ENCODE measurements around the gene WNK4. TPM values are rescaled to one million over a fixed set of nuclear protein-coding genes. Genes with fewer than 3 reads are reported as not detected.

WNK4 gene
- total and polyA plus RNA-seq, 4 experiments from 2014 or later: 0.14 to 0.41 TPM; not detected in 2

DNA sequence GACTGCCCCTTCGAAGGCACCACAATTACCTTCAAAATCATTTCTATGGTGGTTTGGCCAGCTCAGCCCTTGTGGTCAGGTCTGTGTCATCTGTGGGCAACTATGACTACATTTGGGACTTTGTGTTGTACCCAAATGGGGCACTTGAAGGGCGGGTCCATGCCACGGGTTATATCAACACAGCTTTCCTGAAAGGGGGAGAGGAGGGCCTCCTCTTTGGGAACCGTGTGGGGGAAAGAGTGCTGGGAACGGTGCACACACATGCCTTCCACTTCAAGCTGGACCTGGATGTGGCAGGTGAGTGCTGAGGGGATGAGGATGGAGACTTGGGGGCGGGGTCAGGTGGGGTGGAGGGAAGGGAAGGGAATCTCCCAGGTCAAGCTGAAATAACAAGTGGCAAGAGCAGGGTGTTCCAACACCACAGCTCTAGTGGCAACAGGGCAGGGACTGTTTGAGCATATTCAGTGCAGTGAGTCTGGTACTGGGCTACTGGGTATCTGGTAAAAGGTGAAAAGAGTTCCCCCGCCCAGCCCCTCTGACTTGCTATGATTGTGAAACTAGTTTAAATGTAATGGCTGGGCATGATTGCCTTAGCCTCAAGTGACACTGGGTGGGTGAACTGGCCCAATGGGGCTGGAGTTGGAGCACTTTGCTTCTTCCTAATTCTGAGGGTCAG lies 65.6 kb downstream of the WNK4 start:
- ChIA-PET POLR2A (ENCODE audit: partially characterized antibody) (interaction anchor here (1.2 to 1.3 kb wide), 3 partner anchors 9 to 22 kb away, joined by 3 to 4 read pairs (median 3); partner anchors contain the start of gene BECN1), CTCF (ENCODE audit: partially characterized antibody) (no interaction called here)
- DNase-seq: no peak
- no peaks in the 10 kb centered on the region for H3K4me1 ChIP-seq (ENCODE audit: insufficient read depth, low read length)
- peak overlapping the region in 3 of 7 donors; percentile 36 to 60 (median 52) for H3K27ac Mint-ChIP-seq
- H3K9me3 ChIP-seq (ENCODE audit: control insufficient read depth in 1 of 2, low read length in 2 of 2): no peaks in the 10 kb centered on the region
- peaks cover 0 to 8% (median 4%) of the 10 kb centered on the region in 4 donors for H3K4me1 Mint-ChIP-seq
- peaks cover 34% of the 10 kb centered on the region for H3K36me3 ChIP-seq (ENCODE audit: insufficient read depth, low read length)
- H3K27me3 Mint-ChIP-seq: no peaks in the 10 kb centered on the region
- no peak overlapping the region for H3K4me3 Mint-ChIP-seq
- H3K27me3 ChIP-seq (ENCODE audit: insufficient read depth, low read length): no peaks in the 10 kb centered on the region
- no peak overlapping the region for H3K4me3 ChIP-seq (ENCODE audit: low read length in 2 of 2)
- intact Hi-C loops (cut with micrococcal nuclease): no loop called here
- H3K27ac ChIP-seq (ENCODE audit: low read depth, low read length): no peak overlapping the region
- peaks cover 32 to 50% of the 10 kb centered on the region in 2 donors for H3K36me3 Mint-ChIP-seq
- H3K9me3 Mint-ChIP-seq: no peaks in the 10 kb centered on the region

Small RNA genes within 50 kb of the gene (microRNA-seq; reads per million reads assigned to microRNA genes)
- not detected for gene MIR6781 (ENCODE audit: borderline microRNAs expressed, borderline number of aligned reads, borderline replicate concordance)

Other genes starting within 250 kb of the WNK4 start
- gene NAGLU, start 244.4 kb upstream of the WNK4 start, total RNA-seq: 10 to 100 TPM; 20.6 to 22.8 TPM
- 10 to 100 TPM in 1 of 2 donors, 1 to 10 TPM in 1; 8.5 to 15.5 TPM for gene NAGLU, start 244.4 kb upstream of the WNK4 start, polyA plus RNA-seq
- 1 to 10 TPM; 1.2 TPM for gene HSD17B1, start 227.7 kb upstream of the WNK4 start, total RNA-seq
- under 1 TPM; 0.07 to 0.88 TPM for gene HSD17B1, start 227.7 kb upstream of the WNK4 start, polyA plus RNA-seq
- 10 to 100 TPM; 65.2 to 71.1 TPM for gene COASY, start 218.5 kb upstream of the WNK4 start, total RNA-seq
- gene COASY, start 218.5 kb upstream of the WNK4 start, polyA plus RNA-seq: 10 to 100 TPM; 44.6 to 66.0 TPM
- 10 to 100 TPM; 73.3 to 73.7 TPM for gene MLX, start 213.5 kb upstream of the WNK4 start, total RNA-seq
- gene MLX, start 213.5 kb upstream of the WNK4 start, polyA plus RNA-seq: 10 to 100 TPM; 38.1 to 53.6 TPM
- 1 to 10 TPM; 3.4 to 4.5 TPM for gene PSMC3IP, start 202.9 kb upstream of the WNK4 start, total RNA-seq
- 1 to 10 TPM in 1 of 2 donors, under 1 TPM in 1; 0.93 to 1.9 TPM for gene PSMC3IP, start 202.9 kb upstream of the WNK4 start, polyA plus RNA-seq
- gene RETREG3, start 171.2 kb upstream of the WNK4 start, total RNA-seq: 100 to 1,000 TPM; 128 to 134 TPM
- gene RETREG3, start 171.2 kb upstream of the WNK4 start, polyA plus RNA-seq: 100 to 1,000 TPM; 106 to 123 TPM
- gene TUBG1, start 170.9 kb upstream of the WNK4 start, total RNA-seq: 10 to 100 TPM; 13.6 to 16.5 TPM
- gene TUBG1, start 170.9 kb upstream of the WNK4 start, polyA plus RNA-seq: 10 to 100 TPM in 1 of 2 donors, 1 to 10 TPM in 1; 6.4 to 12.8 TPM
- 10 to 100 TPM; 18.1 to 19.1 TPM for gene TUBG2, start 121.3 kb upstream of the WNK4 start, total RNA-seq
- 1 to 10 TPM; 3.0 to 5.0 TPM for gene TUBG2, start 121.3 kb upstream of the WNK4 start, polyA plus RNA-seq
- under 1 TPM; 0.15 to 0.22 TPM for gene PLEKHH3, start 103.6 kb upstream of the WNK4 start, total RNA-seq
- under 1 TPM; 0.16 to 0.32 TPM for gene PLEKHH3, start 103.6 kb upstream of the WNK4 start, polyA plus RNA-seq
- under 1 TPM; 0.53 to 0.81 TPM for gene CCR10, start 98.8 kb upstream of the WNK4 start, total RNA-seq
- 10 to 100 TPM in 1 of 2 donors, 1 to 10 TPM in 1; 9.1 to 10.7 TPM for gene CCR10, start 98.8 kb upstream of the WNK4 start, polyA plus RNA-seq
- 1 to 10 TPM; 2.5 to 3.0 TPM for gene CNTNAP1, start 98.1 kb upstream of the WNK4 start, total RNA-seq
- 1 to 10 TPM in 1 of 2 donors, not detected in 1; 1.2 TPM for gene CNTNAP1, start 98.1 kb upstream of the WNK4 start, polyA plus RNA-seq
- gene EZH1, start 35.6 kb upstream of the WNK4 start, total RNA-seq: 100 to 1,000 TPM; 184 to 192 TPM
- 10 to 100 TPM; 20.1 to 38.6 TPM for gene EZH1, start 35.6 kb upstream of the WNK4 start, polyA plus RNA-seq
- gene RAMP2, start 19.4 kb upstream of the WNK4 start, total RNA-seq: not detected
- gene RAMP2, start 19.4 kb upstream of the WNK4 start, polyA plus RNA-seq: not detected
- 10 to 100 TPM; 39.3 to 43.6 TPM for gene VPS25, start 7.2 kb upstream of the WNK4 start, total RNA-seq
- 10 to 100 TPM; 39.8 to 63.3 TPM for gene VPS25, start 7.2 kb upstream of the WNK4 start, polyA plus RNA-seq
- 10 to 100 TPM; 27.7 to 30.1 TPM for gene COA3, start 18.1 kb downstream of the WNK4 start, total RNA-seq
- 100 to 1,000 TPM; 110 to 153 TPM for gene COA3, start 18.1 kb downstream of the WNK4 start, polyA plus RNA-seq
- not detected for gene CNTD1, start 18.3 kb downstream of the WNK4 start, total RNA-seq
- gene CNTD1, start 18.3 kb downstream of the WNK4 start, polyA plus RNA-seq: under 1 TPM; 0.22 to 0.43 TPM
- 100 to 1,000 TPM; 103 to 104 TPM for gene BECN1, start 43.7 kb downstream of the WNK4 start, total RNA-seq
- 100 to 1,000 TPM; 135 to 190 TPM for gene BECN1, start 43.7 kb downstream of the WNK4 start, polyA plus RNA-seq
- gene PSME3, start 52.8 kb downstream of the WNK4 start, total RNA-seq: 10 to 100 TPM; 65.1 to 69.9 TPM
- gene PSME3, start 52.8 kb downstream of the WNK4 start, polyA plus RNA-seq: 100 to 1,000 TPM; 125 to 171 TPM
- 1 to 10 TPM; 2.7 TPM for gene AOC2, start 64.0 kb downstream of the WNK4 start, total RNA-seq
- gene AOC2, start 64.0 kb downstream of the WNK4 start, polyA plus RNA-seq: under 1 TPM in 1 of 2 donors, not detected in 1; 0.17 TPM
- 1 to 10 TPM in 1 of 2 experiments, under 1 TPM in 1; 0.58 to 1.2 TPM for gene AOC3, start 70.6 kb downstream of the WNK4 start, total RNA-seq
- gene AOC3, start 70.6 kb downstream of the WNK4 start, polyA plus RNA-seq: not detected
- not detected for gene G6PC1, start 120.2 kb downstream of the WNK4 start, total RNA-seq
- not detected for gene G6PC1, start 120.2 kb downstream of the WNK4 start, polyA plus RNA-seq
- gene AARSD1, start 183.8 kb downstream of the WNK4 start, total RNA-seq: 10 to 100 TPM; 53.0 to 55.6 TPM
- gene AARSD1, start 183.8 kb downstream of the WNK4 start, polyA plus RNA-seq: 10 to 100 TPM; 37.7 to 42.6 TPM
- gene PTGES3L, start 199.5 kb downstream of the WNK4 start, total RNA-seq: under 1 TPM; 0.20 to 0.30 TPM
- gene PTGES3L, start 199.5 kb downstream of the WNK4 start, polyA plus RNA-seq: under 1 TPM in 1 of 2 donors, not detected in 1; 0.52 TPM
- gene RUNDC1, start 200.0 kb downstream of the WNK4 start, total RNA-seq: 10 to 100 TPM; 24.1 to 25.5 TPM
- 10 to 100 TPM; 12.8 to 17.7 TPM for gene RUNDC1, start 200.0 kb downstream of the WNK4 start, polyA plus RNA-seq
- gene RPL27, start 217.8 kb downstream of the WNK4 start, total RNA-seq: 1,000 to 10,000 TPM; 1,574 to 1,622 TPM
- gene RPL27, start 217.8 kb downstream of the WNK4 start, polyA plus RNA-seq: 1,000 to 10,000 TPM; 1,528 to 2,293 TPM
- 10 to 100 TPM; 33.1 to 40.3 TPM for gene IFI35, start 226.2 kb downstream of the WNK4 start, total RNA-seq
- 10 to 100 TPM; 55.4 to 66.2 TPM for gene IFI35, start 226.2 kb downstream of the WNK4 start, polyA plus RNA-seq
- 10 to 100 TPM; 61.5 to 67.5 TPM for gene VAT1, start 241.8 kb downstream of the WNK4 start, total RNA-seq
- 10 to 100 TPM; 52.6 to 66.2 TPM for gene VAT1, start 241.8 kb downstream of the WNK4 start, polyA plus RNA-seq
- under 1 TPM; 0.28 to 0.29 TPM for gene RND2, start 244.6 kb downstream of the WNK4 start, total RNA-seq
- under 1 TPM; 0.13 to 0.26 TPM for gene RND2, start 244.6 kb downstream of the WNK4 start, polyA plus RNA-seq

Data from CD4-positive, alpha-beta memory T cell (primary cell).